ENCODE measurements around the gene USE1.

USE1 gene

GRCh38 chr19:17197666-17198065 lies 17.5 kb upstream of the USE1 start:
- DNase-seq: no peak
- no peak overlapping the region for H3K4me3 ChIP-seq (ENCODE audit: low read depth, low read length)
- H3K79me1 ChIP-seq (ENCODE audit: low read length): no peaks in the 10 kb centered on the region
- no peaks in the 10 kb centered on the region for H3K27me3 ChIP-seq (ENCODE audit: insufficient read depth, low read length)
- H3K4ac ChIP-seq (ENCODE audit: low read depth, low read length): no peak overlapping the region
- no peak overlapping the region for H2AFZ ChIP-seq (ENCODE audit: insufficient read depth, low read length, poor library complexity)
- H4K8ac ChIP-seq (ENCODE audit: low read depth, low read length): no peak overlapping the region
- H2BK5ac ChIP-seq (ENCODE audit: low read depth, low read length, poor library complexity): no peak overlapping the region
- H3K14ac ChIP-seq (ENCODE audit: low read length): no peak overlapping the region
- H3K4me1 ChIP-seq (ENCODE audit: control insufficient read depth in 1 of 2, insufficient read depth in 2 of 2, low read length in 2 of 2): no peaks in the 10 kb centered on the region
- peaks cover 78 to 80% of the 10 kb centered on the region in 2 experiments for H3K36me3 ChIP-seq (ENCODE audit: control insufficient read depth in 1 of 2, insufficient read depth in 2 of 2, low read length in 2 of 2)
- H3K18ac ChIP-seq (ENCODE audit: low read length): no peak overlapping the region
- H3K23ac ChIP-seq (ENCODE audit: low read length): no peak overlapping the region
- no CpG with 5 or more reads among the region's 16 CpGs for WGBS (ENCODE audit: extremely low coverage, insufficient coverage, insufficient read length)
- H3K4me2 ChIP-seq (ENCODE audit: low read length): no peak overlapping the region
- H3K9me3 ChIP-seq (ENCODE audit: insufficient read depth, low read depth, low read length): peaks cover 8% of the 10 kb centered on the region
- H2AK5ac ChIP-seq (ENCODE audit: low read length): no peak overlapping the region
- H4K12ac ChIP-seq (ENCODE audit: low read depth, low read length): no peak overlapping the region
- H3K9ac ChIP-seq (ENCODE audit: low read length): no peak overlapping the region
- H3K27ac ChIP-seq (ENCODE audit: low read depth, low read length): no peak overlapping the region
- no peak overlapping the region for H4K91ac ChIP-seq (ENCODE audit: low read depth, low read length)
- no peak overlapping the region for H2BK12ac ChIP-seq (ENCODE audit: low read length)
- H3K79me2 ChIP-seq (ENCODE audit: control insufficient read depth, insufficient read depth, low read length, poor library complexity): no peaks in the 10 kb centered on the region
- no peak overlapping the region for H2BK120ac ChIP-seq (ENCODE audit: insufficient read depth, low read length, poor library complexity)

DNA sequence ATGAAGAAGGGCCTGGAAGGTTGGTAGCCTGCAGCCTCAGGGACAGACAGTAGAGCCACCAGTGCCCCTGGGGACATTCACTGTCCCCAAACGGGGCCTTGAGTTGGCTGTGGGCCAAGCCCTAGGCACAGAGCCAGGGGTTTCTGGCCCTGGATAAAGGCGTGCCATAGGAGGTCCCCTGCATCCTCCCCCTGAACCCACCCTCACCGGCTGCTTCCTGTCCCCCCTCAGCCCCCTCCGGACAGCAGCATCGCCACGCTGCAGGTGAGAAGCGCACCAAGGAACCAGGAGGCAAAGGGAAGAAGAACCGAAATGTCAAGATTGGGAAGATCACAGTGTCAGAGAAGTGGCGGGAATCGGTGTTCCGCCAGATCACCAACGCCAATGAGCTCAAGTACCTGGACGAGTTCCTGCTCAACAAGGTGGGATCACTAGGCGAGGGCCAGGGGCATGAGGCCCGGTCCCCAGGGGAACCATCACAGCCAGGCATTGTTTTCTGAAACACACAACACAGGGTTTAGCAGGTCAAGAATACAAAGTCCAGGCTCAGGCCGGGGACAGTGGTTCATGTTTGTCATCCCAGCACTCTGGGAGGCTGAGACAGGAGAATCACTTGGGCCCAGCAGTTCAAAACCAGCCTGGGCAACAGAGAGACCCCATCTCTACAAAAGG lies 14.6 kb upstream of the USE1 start:
- H3K4ac ChIP-seq (ENCODE audit: low read depth, low read length): no peak overlapping the region
- WGBS (ENCODE audit: extremely low coverage, insufficient coverage, insufficient read length): no CpG with 5 or more reads among the region's 16 CpGs
- H3K9me3 ChIP-seq (ENCODE audit: insufficient read depth, low read depth, low read length): peaks cover 8% of the 10 kb centered on the region
- DNase-seq: no peak
- no peak overlapping the region for H2BK120ac ChIP-seq (ENCODE audit: insufficient read depth, low read length, poor library complexity)
- no peaks in the 10 kb centered on the region for H3K79me1 ChIP-seq (ENCODE audit: low read length)
- no peak overlapping the region for H2BK5ac ChIP-seq (ENCODE audit: low read depth, low read length, poor library complexity)
- H3K79me2 ChIP-seq (ENCODE audit: control insufficient read depth, insufficient read depth, low read length, poor library complexity): no peaks in the 10 kb centered on the region
- H4K8ac ChIP-seq (ENCODE audit: low read depth, low read length): no peak overlapping the region
- no peak overlapping the region for H4K12ac ChIP-seq (ENCODE audit: low read depth, low read length)
- H3K23ac ChIP-seq (ENCODE audit: low read length): no peak overlapping the region
- no peak overlapping the region for H3K4me2 ChIP-seq (ENCODE audit: low read length)
- H3K27ac ChIP-seq (ENCODE audit: low read depth, low read length): no peak overlapping the region
- H4K91ac ChIP-seq (ENCODE audit: low read depth, low read length): no peak overlapping the region
- no peaks in the 10 kb centered on the region for H3K4me1 ChIP-seq (ENCODE audit: control insufficient read depth in 1 of 2, insufficient read depth in 2 of 2, low read length in 2 of 2)
- H3K18ac ChIP-seq (ENCODE audit: low read length): no peak overlapping the region
- H3K27me3 ChIP-seq (ENCODE audit: insufficient read depth, low read length): no peaks in the 10 kb centered on the region
- no peak overlapping the region for H2BK12ac ChIP-seq (ENCODE audit: low read length)
- H3K14ac ChIP-seq (ENCODE audit: low read length): no peak overlapping the region
- no peak overlapping the region for H2AFZ ChIP-seq (ENCODE audit: insufficient read depth, low read length, poor library complexity)
- no peak overlapping the region for H3K9ac ChIP-seq (ENCODE audit: low read length)
- peaks cover 72 to 75% of the 10 kb centered on the region in 2 experiments for H3K36me3 ChIP-seq (ENCODE audit: control insufficient read depth in 1 of 2, insufficient read depth in 2 of 2, low read length in 2 of 2)
- no peak overlapping the region for H3K4me3 ChIP-seq (ENCODE audit: low read depth, low read length)
- no peak overlapping the region for H2AK5ac ChIP-seq (ENCODE audit: low read length)

DNA sequence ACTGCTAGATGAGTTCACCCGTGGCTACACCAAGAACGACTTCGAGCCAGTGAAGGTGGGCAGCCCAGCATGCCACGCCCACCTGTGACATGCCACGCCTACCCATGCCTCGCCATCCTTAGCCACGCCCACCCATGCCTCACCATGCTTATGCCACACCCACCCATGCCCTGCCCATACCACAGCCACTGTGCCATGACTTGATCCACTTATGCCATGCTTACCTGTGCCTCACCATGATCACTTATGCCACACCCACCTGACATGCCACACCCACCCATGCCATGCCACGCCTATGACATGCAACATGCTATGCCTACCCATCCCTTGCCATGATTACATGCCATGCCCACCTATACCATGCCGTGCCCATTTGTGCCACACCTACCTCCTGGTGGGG lies 12.9 kb upstream of the USE1 start:
- H3K27me3 ChIP-seq (ENCODE audit: insufficient read depth, low read length): no peaks in the 10 kb centered on the region
- no peak overlapping the region for H2BK5ac ChIP-seq (ENCODE audit: low read depth, low read length, poor library complexity)
- no peak overlapping the region for H3K9ac ChIP-seq (ENCODE audit: low read length)
- H2BK120ac ChIP-seq (ENCODE audit: insufficient read depth, low read length, poor library complexity): no peak overlapping the region
- H3K4me2 ChIP-seq (ENCODE audit: low read length): no peak overlapping the region
- no peak overlapping the region for H4K12ac ChIP-seq (ENCODE audit: low read depth, low read length)
- WGBS (ENCODE audit: extremely low coverage, insufficient coverage, insufficient read length): no CpG with 5 or more reads among the region's 9 CpGs
- H2AK5ac ChIP-seq (ENCODE audit: low read length): no peak overlapping the region
- H3K79me2 ChIP-seq (ENCODE audit: control insufficient read depth, insufficient read depth, low read length, poor library complexity): no peaks in the 10 kb centered on the region
- no peak overlapping the region for H2BK12ac ChIP-seq (ENCODE audit: low read length)
- no peak overlapping the region for H3K27ac ChIP-seq (ENCODE audit: low read depth, low read length)
- no peak overlapping the region for H3K23ac ChIP-seq (ENCODE audit: low read length)
- H3K4me3 ChIP-seq (ENCODE audit: low read depth, low read length): peak overlapping the region; percentile 5
- no peak overlapping the region for H3K18ac ChIP-seq (ENCODE audit: low read length)
- H3K4me1 ChIP-seq (ENCODE audit: control insufficient read depth in 1 of 2, insufficient read depth in 2 of 2, low read length in 2 of 2): no peaks in the 10 kb centered on the region
- no peaks in the 10 kb centered on the region for H3K79me1 ChIP-seq (ENCODE audit: low read length)
- peaks cover 84 to 87% of the 10 kb centered on the region in 2 experiments for H3K36me3 ChIP-seq (ENCODE audit: control insufficient read depth in 1 of 2, insufficient read depth in 2 of 2, low read length in 2 of 2)
- H4K91ac ChIP-seq (ENCODE audit: low read depth, low read length): no peak overlapping the region
- no peak overlapping the region for H2AFZ ChIP-seq (ENCODE audit: insufficient read depth, low read length, poor library complexity)
- H3K4ac ChIP-seq (ENCODE audit: low read depth, low read length): no peak overlapping the region
- H3K14ac ChIP-seq (ENCODE audit: low read length): no peak overlapping the region
- no peak overlapping the region for H4K8ac ChIP-seq (ENCODE audit: low read depth, low read length)
- H3K9me3 ChIP-seq (ENCODE audit: insufficient read depth, low read depth, low read length): peaks cover 8% of the 10 kb centered on the region
- no peak for DNase-seq

DNA sequence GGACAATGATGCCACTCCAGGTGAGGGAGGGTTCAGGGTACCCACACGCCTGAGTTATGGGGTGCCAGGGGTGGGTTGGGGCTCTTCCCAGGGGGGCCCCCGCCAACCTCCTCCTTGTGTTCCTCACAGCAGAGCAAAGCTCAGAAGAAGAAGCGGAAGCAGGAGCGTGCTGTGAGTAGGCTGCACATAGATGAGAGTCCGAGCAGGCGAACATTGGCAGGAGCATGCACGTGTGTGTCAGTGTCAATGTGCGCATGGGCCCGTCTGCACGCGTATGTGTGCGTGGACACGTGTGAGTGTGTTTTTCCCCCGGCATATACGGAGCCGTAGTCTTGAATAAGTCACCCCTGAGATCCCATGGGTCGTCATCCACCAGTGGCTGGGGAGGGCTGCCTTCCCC lies 12.4 kb upstream of the USE1 start:
- no peak overlapping the region for H3K14ac ChIP-seq (ENCODE audit: low read length)
- H2AFZ ChIP-seq (ENCODE audit: insufficient read depth, low read length, poor library complexity): no peak overlapping the region
- H4K12ac ChIP-seq (ENCODE audit: low read depth, low read length): no peak overlapping the region
- no peak overlapping the region for H3K4ac ChIP-seq (ENCODE audit: low read depth, low read length)
- H3K36me3 ChIP-seq (ENCODE audit: control insufficient read depth in 1 of 2, insufficient read depth in 2 of 2, low read length in 2 of 2): peaks cover 79 to 82% of the 10 kb centered on the region in 2 experiments
- peak overlapping the region; percentile 20 for H3K4me3 ChIP-seq (ENCODE audit: low read depth, low read length)
- H3K27me3 ChIP-seq (ENCODE audit: insufficient read depth, low read length): no peaks in the 10 kb centered on the region
- H2BK5ac ChIP-seq (ENCODE audit: low read depth, low read length, poor library complexity): no peak overlapping the region
- no peaks in the 10 kb centered on the region for H3K79me1 ChIP-seq (ENCODE audit: low read length)
- H3K18ac ChIP-seq (ENCODE audit: low read length): no peak overlapping the region
- H2AK5ac ChIP-seq (ENCODE audit: low read length): no peak overlapping the region
- no peak overlapping the region for H3K4me2 ChIP-seq (ENCODE audit: low read length)
- no peak for DNase-seq
- no peak overlapping the region for H2BK12ac ChIP-seq (ENCODE audit: low read length)
- H3K9me3 ChIP-seq (ENCODE audit: insufficient read depth, low read depth, low read length): peaks cover 7% of the 10 kb centered on the region
- H3K4me1 ChIP-seq (ENCODE audit: control insufficient read depth in 1 of 2, insufficient read depth in 2 of 2, low read length in 2 of 2): no peaks in the 10 kb centered on the region
- H4K91ac ChIP-seq (ENCODE audit: low read depth, low read length): no peak overlapping the region
- no peak overlapping the region for H3K9ac ChIP-seq (ENCODE audit: low read length)
- H3K27ac ChIP-seq (ENCODE audit: low read depth, low read length): no peak overlapping the region
- H4K8ac ChIP-seq (ENCODE audit: low read depth, low read length): no peak overlapping the region
- no peaks in the 10 kb centered on the region for H3K79me2 ChIP-seq (ENCODE audit: control insufficient read depth, insufficient read depth, low read length, poor library complexity)
- WGBS (ENCODE audit: extremely low coverage, insufficient coverage, insufficient read length): no CpG with 5 or more reads among the region's 17 CpGs
- no peak overlapping the region for H2BK120ac ChIP-seq (ENCODE audit: insufficient read depth, low read length, poor library complexity)
- H3K23ac ChIP-seq (ENCODE audit: low read length): no peak overlapping the region

All from trophoblast cell (in vitro differentiated cells and primary cell).